AG10803 (cell line): ENCODE measurements around the gene PDLIM5.

Experiments used
- DNase-seq: peaks from one replicate; pipeline ENCODE4 v3.0.0; 2010; ENCODE audit warnings: low read depth
- H3K4me3 ChIP-seq: 2 replicates; pipeline ENCODE4 v1.5.1; 2011; ENCODE audit warnings: mild to moderate bottlenecking, low read length, control low read depth
- CTCF ChIP-seq: conservative IDR thresholded peaks from 2 replicates; pipeline ENCODE4 v1.5.1; 2011; ENCODE audit warnings: mild to moderate bottlenecking, low read length, control low read depth, inconsistent platforms

Gene PDLIM5

GRCh38 chr4:94490437-94490836, 38.7 kb downstream of the PDLIM5 start:
- no peak for DNase-seq
- no peak overlapping the region for H3K4me3 ChIP-seq
- TF ChIP-seq CTCF = no peak

- DNase-seq = peak; percentile 55
- no peak overlapping the region for H3K4me3 ChIP-seq
- TF ChIP-seq CTCF = no peak
Measured at GRCh38 chr4:94491322-94491721, 39.6 kb downstream of the PDLIM5 start.

- H3K4me3 ChIP-seq = no peak overlapping the region
- no peak for DNase-seq
- TF ChIP-seq CTCF = no peak
Measured at GRCh38 chr4:94495408-94495807, 43.7 kb downstream of the PDLIM5 start.

- no peak for DNase-seq
- no peak overlapping the region for H3K4me3 ChIP-seq
- TF ChIP-seq CTCF = no peak
Measured at GRCh38 chr4:94497690-94498089, 45.9 kb downstream of the PDLIM5 start.

- H3K4me3 ChIP-seq = no peak overlapping the region
- DNase-seq = no peak
- no peak for TF ChIP-seq CTCF
Measured at GRCh38 chr4:94498502-94498901, 46.8 kb downstream of the PDLIM5 start.

GRCh38 chr4:94500685-94501084, 48.9 kb downstream of the PDLIM5 start:
- TF ChIP-seq CTCF = no peak
- no peak for DNase-seq
- no peak overlapping the region for H3K4me3 ChIP-seq

- no peak overlapping the region for H3K4me3 ChIP-seq
- peak; percentile 96 for DNase-seq
- TF ChIP-seq CTCF = no peak
Measured at GRCh38 chr4:94504545-94504944, 52.8 kb downstream of the PDLIM5 start.
